KOPT-K1 (cell line): ENCODE data around the gene CFAP221.

Experiments used
- H3K27ac ChIP-seq: fragments of 200-600 bp; sonication (generic); 2 replicates; pipeline ENCODE4 v1.5.1; 2016; ENCODE audit warnings: antibody characterized with exemption, mild to moderate bottlenecking, low read depth, low read length; ENCODE audit not compliant: poor library complexity, severe bottlenecking
- H3K36me3 ChIP-seq: fragments of 200-600 bp; sonication (generic); 2 replicates; pipeline ENCODE4 v1.5.1; 2017; ENCODE audit warnings: antibody characterized with exemption, mild to moderate bottlenecking, low read length, moderate library complexity; ENCODE audit not compliant: insufficient read depth
- H3K9me3 ChIP-seq: fragments of 200-600 bp; sonication (generic); 2 replicates; pipeline ENCODE4 v1.5.1; 2017; ENCODE audit warnings: antibody characterized with exemption, low read length, mild to moderate bottlenecking; ENCODE audit not compliant: insufficient read depth, poor library complexity, severe bottlenecking

Gene CFAP221

GRCh38 chr2:119683074-119683712, 138.9 kb downstream of the CFAP221 start:
- no peak overlapping the region for H3K27ac ChIP-seq
- H3K36me3 ChIP-seq = peaks cover 12% of the 10 kb centered on the region
- H3K9me3 ChIP-seq = no peaks in the 10 kb centered on the region

- Histone ChIP-seq H3K27ac (no peak overlapping the region), H3K9me3 (no peaks in the 10 kb centered on the region), H3K36me3 (peaks cover 12% of the 10 kb centered on the region)
Measured at GRCh38 chr2:119683713-119684443, 139.6 kb downstream of the CFAP221 start.

GRCh38 chr2:119684518-119684917, 140.3 kb downstream of the CFAP221 start:
- H3K36me3 ChIP-seq = peaks cover 12% of the 10 kb centered on the region
- no peak overlapping the region for H3K27ac ChIP-seq
- no peaks in the 10 kb centered on the region for H3K9me3 ChIP-seq

- no peaks in the 10 kb centered on the region for H3K36me3 ChIP-seq
Measured at GRCh38 chr2:119688616-119689015, 144.4 kb downstream of the CFAP221 start.

GRCh38 chr2:119689218-119689617, 145.0 kb downstream of the CFAP221 start:
- Histone ChIP-seq H3K27ac (no peak overlapping the region), H3K9me3 (no peaks in the 10 kb centered on the region), H3K36me3 (no peaks in the 10 kb centered on the region)

More at GRCh38 chr2:119688616-119689015, 144.4 kb downstream of the CFAP221 start:
- no peaks in the 10 kb centered on the region for H3K9me3 ChIP-seq
- no peak overlapping the region for H3K27ac ChIP-seq

GRCh38 chr2:119691189-119691588, 146.9 kb downstream of the CFAP221 start:
- no peak overlapping the region for H3K27ac ChIP-seq
- H3K9me3 ChIP-seq = no peaks in the 10 kb centered on the region
- no peaks in the 10 kb centered on the region for H3K36me3 ChIP-seq

GRCh38 chr2:119691651-119692245, 147.5 kb downstream of the CFAP221 start:
- Histone ChIP-seq H3K9me3 (no peaks in the 10 kb centered on the region), H3K36me3 (no peaks in the 10 kb centered on the region), H3K27ac (no peak overlapping the region)

- Histone ChIP-seq H3K36me3 (no peaks in the 10 kb centered on the region), H3K9me3 (no peaks in the 10 kb centered on the region), H3K27ac (no peak overlapping the region)
Measured at GRCh38 chr2:119692310-119692709, 148.1 kb downstream of the CFAP221 start.

GRCh38 chr2:119692954-119693353, 148.7 kb downstream of the CFAP221 start:
- no peaks in the 10 kb centered on the region for H3K9me3 ChIP-seq
- H3K36me3 ChIP-seq = no peaks in the 10 kb centered on the region
- no peak overlapping the region for H3K27ac ChIP-seq

- Histone ChIP-seq H3K27ac (no peak overlapping the region), H3K9me3 (no peaks in the 10 kb centered on the region), H3K36me3 (no peaks in the 10 kb centered on the region)
Measured at GRCh38 chr2:119693567-119693966, 149.3 kb downstream of the CFAP221 start.

- no peaks in the 10 kb centered on the region for H3K36me3 ChIP-seq
- no peaks in the 10 kb centered on the region for H3K9me3 ChIP-seq
- no peak overlapping the region for H3K27ac ChIP-seq
Measured at GRCh38 chr2:119693967-119694366, 149.7 kb downstream of the CFAP221 start.

GRCh38 chr2:119694470-119694844, 150.2 kb downstream of the CFAP221 start:
- H3K9me3 ChIP-seq = no peaks in the 10 kb centered on the region
- no peaks in the 10 kb centered on the region for H3K36me3 ChIP-seq
- H3K27ac ChIP-seq = peak overlapping the region; percentile 52

- H3K27ac ChIP-seq = peak overlapping the region; percentile 52
Measured at GRCh38 chr2:119694845-119695521, 150.7 kb downstream of the CFAP221 start.

GRCh38 chr2:119696005-119696404, 151.8 kb downstream of the CFAP221 start:
- Histone ChIP-seq H3K36me3 (no peaks in the 10 kb centered on the region), H3K27ac (peak overlapping the region; percentile 52), H3K9me3 (no peaks in the 10 kb centered on the region)

More at GRCh38 chr2:119694845-119695521, 150.7 kb downstream of the CFAP221 start:
- Histone ChIP-seq H3K36me3 (no peaks in the 10 kb centered on the region), H3K9me3 (no peaks in the 10 kb centered on the region)

GRCh38 chr2:119696494-119697030, 152.3 kb downstream of the CFAP221 start:
- Histone ChIP-seq H3K27ac (no peak overlapping the region), H3K36me3 (no peaks in the 10 kb centered on the region), H3K9me3 (no peaks in the 10 kb centered on the region)
